HT-29 (cell line): ENCODE measurements around the gene MEIS1. TPM values are rescaled to one million over a fixed set of nuclear protein-coding genes. Genes with fewer than 3 reads are reported as not detected.
A peak's percentile ranks its signal among the peaks of the same experiment; 100 is the strongest.

ENCODE experiments used
- DNase-seq: peaks from one replicate; pipeline ENCODE4 v3.0.0-alpha.2; 2015; ENCODE audit warnings: low spot score
- total RNA-seq: library from RNA; depleted of rRNA; stranded (reverse); fragments of >200 nt; shearing (Covaris generic); gene quantifications from 2 replicates; pipeline ENCODE4 v1.2.3, GENCODE V29; 2014

MEIS1 gene
- total RNA-seq, 1 experiment from 2014 or later: 3.1 TPM

GRCh38 chr2:66431846-66432587, 2.9 kb upstream of the MEIS1 start:
- no peak for DNase-seq

- DNase-seq: peak; percentile 85
Measured at GRCh38 chr2:66432801-66433694, 1.9 kb upstream of the MEIS1 start.

GRCh38 chr2:66433695-66433944, 1.3 kb upstream of the MEIS1 start:
- DNase-seq: no peak

- DNase-seq: peak; percentile 74
Measured at GRCh38 chr2:66433945-66434678, 813 bp upstream of the MEIS1 start.

DNA sequence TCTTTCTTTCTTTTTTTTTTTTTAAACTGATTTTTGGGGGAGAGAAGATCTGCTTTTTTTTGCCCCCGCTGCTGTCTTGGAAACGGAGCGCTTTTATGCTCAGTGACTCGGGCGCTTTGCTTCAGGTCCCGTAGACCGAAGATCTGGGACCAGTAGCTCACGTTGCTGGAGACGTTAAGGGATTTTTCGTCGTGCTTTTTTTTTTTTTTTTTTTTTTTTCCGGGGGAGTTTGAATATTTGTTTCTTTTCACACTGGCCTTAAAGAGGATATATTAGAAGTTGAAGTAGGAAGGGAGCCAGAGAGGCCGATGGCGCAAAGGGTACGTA, 587 bp downstream of the MEIS1 start:
- DNase-seq: no peak

- DNase-seq: no peak
Measured at GRCh38 chr2:66435963-66436362, 1.0 kb downstream of the MEIS1 start.

DNA sequence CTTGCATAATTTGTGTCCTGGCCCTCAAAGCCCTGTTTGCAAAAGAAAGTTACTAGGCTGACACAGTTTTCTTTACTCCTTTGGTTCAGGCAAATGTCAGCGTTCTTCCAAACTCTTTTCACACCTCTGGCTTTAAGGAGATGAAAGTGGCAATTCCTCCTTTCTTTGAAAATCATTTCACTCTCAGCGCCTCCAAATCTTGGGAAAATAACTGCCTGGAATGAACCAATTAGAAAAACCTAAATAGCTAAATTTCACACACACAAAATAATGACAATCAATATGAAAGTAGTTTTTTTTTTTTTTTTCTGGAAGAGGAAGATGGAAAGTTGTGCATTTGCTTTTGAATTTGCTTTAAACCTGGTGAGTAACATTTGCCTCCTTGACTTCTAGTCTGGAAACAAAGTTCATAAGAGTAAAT, 1.7 kb downstream of the MEIS1 start:
- DNase-seq: no peak

DNA sequence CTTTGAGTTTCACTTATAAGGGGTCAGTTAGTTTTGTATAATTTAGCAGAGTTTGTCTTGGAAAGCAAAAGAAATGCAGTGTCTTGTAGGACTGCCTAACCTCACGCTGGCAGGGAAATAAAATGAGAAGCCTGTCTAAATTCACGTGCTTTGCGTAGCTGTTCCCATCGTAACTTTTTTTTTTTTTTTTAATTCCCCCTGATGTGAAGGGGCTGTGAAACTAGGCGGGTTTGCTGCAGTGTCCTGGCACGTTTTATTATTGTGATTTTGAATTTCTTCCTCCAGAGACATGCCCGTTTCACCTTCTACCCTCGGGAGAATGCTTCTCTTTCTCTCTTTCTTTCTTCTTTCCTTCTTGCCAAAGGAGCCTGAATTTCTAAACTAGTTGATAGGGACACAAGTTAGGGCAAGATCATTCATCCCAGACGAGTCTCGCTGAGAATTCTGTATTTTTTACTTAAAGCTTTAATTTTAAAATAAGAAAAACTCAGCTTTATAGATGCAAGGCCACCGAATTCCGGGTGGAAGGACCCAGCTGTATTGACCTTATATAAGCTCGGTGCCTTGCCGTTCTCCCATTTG, 2.3 kb downstream of the MEIS1 start:
- DNase-seq: no peak

- no peak for DNase-seq
Measured at GRCh38 chr2:66437691-66438497, 3.0 kb downstream of the MEIS1 start.

GRCh38 chr2:66438498-66438833, 3.5 kb downstream of the MEIS1 start:
- DNase-seq: no peak

- no peak for DNase-seq
Measured at GRCh38 chr2:66438891-66439811, 4.2 kb downstream of the MEIS1 start.

GRCh38 chr2:66439812-66440542, 5.1 kb downstream of the MEIS1 start:
- DNase-seq: no peak

- no peak for DNase-seq
Measured at GRCh38 chr2:66440708-66441497, 6.0 kb downstream of the MEIS1 start.

GRCh38 chr2:66441581-66442320, 6.8 kb downstream of the MEIS1 start:
- DNase-seq: no peak

DNA sequence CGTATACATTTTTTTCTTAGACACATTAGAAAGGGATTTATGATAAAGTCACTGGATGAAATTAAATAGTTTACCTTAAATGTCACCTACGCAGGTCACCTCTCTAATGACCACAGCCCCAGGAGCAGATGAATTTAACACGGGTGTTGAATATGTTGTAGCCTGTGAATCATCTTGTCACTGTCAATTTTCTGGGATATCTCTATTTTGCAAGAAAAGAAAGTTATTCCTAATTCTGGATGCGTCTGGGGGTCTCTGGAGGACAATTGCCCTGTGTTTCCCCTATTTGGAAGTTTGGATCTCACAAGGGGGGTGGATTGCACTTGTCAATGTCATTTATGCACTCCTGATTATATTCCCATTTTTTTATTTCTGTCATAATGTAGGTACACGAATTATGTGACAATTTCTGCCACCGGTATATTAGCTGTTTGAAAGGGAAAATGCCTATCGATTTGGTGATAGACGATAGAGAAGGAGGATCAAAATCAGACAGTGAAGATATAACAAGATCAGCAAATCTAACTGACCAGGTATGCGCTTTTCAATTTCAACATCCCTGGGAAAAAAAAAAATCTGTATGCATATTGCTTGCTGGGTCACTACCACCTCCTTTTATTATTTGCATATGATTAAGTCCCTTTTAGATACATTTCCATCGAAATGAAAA, 7.7 kb downstream of the MEIS1 start:
- DNase-seq: no peak

DNA sequence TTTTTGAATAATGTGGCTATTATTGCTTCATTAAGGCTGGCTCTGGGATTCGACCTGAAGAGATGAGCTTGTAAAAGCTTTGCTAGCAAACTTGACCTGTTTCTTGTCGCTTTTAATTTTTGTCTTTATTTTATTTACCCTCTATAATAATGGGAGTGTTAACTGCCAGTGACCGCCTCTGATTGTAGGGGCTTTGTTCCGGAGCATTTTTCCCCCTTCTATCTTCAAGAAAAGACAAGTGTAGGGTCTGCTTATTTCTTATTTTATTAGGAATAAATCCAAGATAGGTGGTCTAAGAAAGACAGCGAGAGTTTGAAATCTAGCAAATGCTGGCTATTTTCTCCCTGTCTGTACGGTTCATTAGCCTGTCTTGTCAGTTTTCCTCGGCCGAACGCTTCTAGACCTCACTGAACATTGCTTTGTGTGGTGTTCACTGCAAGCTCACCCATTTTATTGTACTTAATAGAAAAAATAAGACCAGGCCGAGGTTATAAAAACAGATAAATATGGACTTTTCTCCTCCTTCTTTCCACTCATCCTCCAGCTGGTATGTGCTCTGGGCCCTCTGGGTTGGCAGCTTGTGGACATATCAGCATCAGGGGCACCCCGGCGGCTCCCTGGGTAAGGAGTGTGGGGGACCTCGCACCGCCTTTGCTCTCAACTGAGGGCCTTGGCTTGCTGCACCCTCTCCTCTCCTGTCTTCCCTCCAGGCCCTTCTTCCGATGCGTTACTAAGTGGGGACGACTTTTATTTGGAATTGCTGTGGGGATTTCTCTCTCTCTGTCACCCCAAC, 8.5 kb downstream of the MEIS1 start:
- no peak for DNase-seq
